Transverse colon (tissue), 4 donors: ENCODE data around the gene PRKG1. TPM values are rescaled to one million over a fixed set of nuclear protein-coding genes. Genes with fewer than 3 reads are reported as not detected.

ENCODE experiments used
- DNase-seq: peaks from one replicate; pipeline ENCODE4 v3.0.0-alpha.2; 2019
- H3K27ac ChIP-seq, 4 donors: fragments of 200-600 bp; sonication (generic); 2 replicates each; pipeline ENCODE4 v1.5.1; 2016 to 2018; ENCODE audit warnings: inconsistent platforms in 4 of 4
- H3K27me3 ChIP-seq: fragments of 200-600 bp; sonication (generic); 2 replicates; pipeline ENCODE4 v1.5.1; 2017; ENCODE audit warnings: inconsistent platforms
- H3K36me3 ChIP-seq, 4 donors: fragments of 200-600 bp; sonication (generic); 2 replicates each; pipeline ENCODE4 v1.5.1; 2017 to 2019; ENCODE audit warnings: inconsistent platforms in 4 of 4
- H3K4me1 ChIP-seq, 4 donors: fragments of 200-600 bp; sonication (generic); 2 replicates each; pipeline ENCODE4 v1.5.1; 2017 to 2020; ENCODE audit warnings: inconsistent platforms in 4 of 4
- H3K4me3 ChIP-seq, 4 donors: fragments of 200-600 bp; sonication (generic); 1 replicate in 1 of 4; 2 replicates in 3 of 4; pipeline versions ENCODE4 v1.5.1 to v1.6.1; 2017 to 2019; ENCODE audit warnings: inconsistent platforms in 4 of 4
- H3K9me3 ChIP-seq, 2 donors: fragments of 200-600 bp; sonication (generic); 2 replicates each; pipeline ENCODE4 v1.5.1; 2017 to 2019; ENCODE audit warnings: inconsistent platforms in 2 of 2
- CTCF ChIP-seq, 5 experiments: fragments of 200-600 bp in 3 of 5; fragments of 450-650 bp in 2 of 5; sonication (generic) in 3 of 5; IDR thresholded peaks; 1 replicate in 2 of 5; 2 replicates in 3 of 5; pipeline ENCODE4 v1.5.1; 2016 to 2017; ENCODE audit warnings: antibody characterized with exemption in 5 of 5, inconsistent platforms in 3 of 5, mild to moderate bottlenecking in 2 of 5, moderate library complexity in 1 of 5
- EP300 ChIP-seq: sonication (generic); formaldehyde crosslinking; IDR thresholded peaks from one replicate; pipeline ENCODE4 v1.6.1; 2017; ENCODE audit warnings: antibody characterized with exemption, low read depth
- POLR2A ChIP-seq: fragments of 450-650 bp; IDR thresholded peaks from one replicate; pipeline ENCODE4 v1.6.1; 2016; ENCODE audit warnings: antibody characterized with exemption, mild to moderate bottlenecking, moderate library complexity
- POLR2AphosphoS5 ChIP-seq, 3 donors: sonication (generic); formaldehyde crosslinking; IDR thresholded peaks; one replicate each; pipeline ENCODE4 v1.6.1; 2016; ENCODE audit warnings: antibody characterized with exemption in 3 of 3
- WGBS, 2 donors: methylation state at CpG; one replicate each; pipeline ENCODE4 v1.1.5; 2018; ENCODE audit warnings: low coverage in 1 of 2; 5-methylcytosine and 5-hydroxymethylcytosine counted together
- in situ Hi-C, 4 donors: fragments of 200-750 bp; cut with MboI; loops; one replicate each; pipeline versions ENCODE4 v1.15.0 to v1.15.1; 2017; ENCODE audit warnings: low sequenced_read_pairs in 3 of 4, low pct_ligation_motif_present in 1 of 4, low pct_unique_long_range_greater_than_20kb in 1 of 4
- intact Hi-C: fragments of 100-400 bp; cut with DNase I; formaldehyde crosslinking; loops from one replicate; pipeline ENCODE4 v1.15.1; 2023; ENCODE audit warnings: low total_unique reads
- total RNA-seq, 4 donors: library from RNA; depleted of rRNA; stranded (reverse); fragments of >200 nt; gene quantifications; one replicate each; pipeline ENCODE4 v1.1.0, GENCODE V29; 2016

Gene PRKG1
- total RNA-seq, 4 donors from 2014 or later: 17.6 to 30.6 (median 26.9) TPM

DNA sequence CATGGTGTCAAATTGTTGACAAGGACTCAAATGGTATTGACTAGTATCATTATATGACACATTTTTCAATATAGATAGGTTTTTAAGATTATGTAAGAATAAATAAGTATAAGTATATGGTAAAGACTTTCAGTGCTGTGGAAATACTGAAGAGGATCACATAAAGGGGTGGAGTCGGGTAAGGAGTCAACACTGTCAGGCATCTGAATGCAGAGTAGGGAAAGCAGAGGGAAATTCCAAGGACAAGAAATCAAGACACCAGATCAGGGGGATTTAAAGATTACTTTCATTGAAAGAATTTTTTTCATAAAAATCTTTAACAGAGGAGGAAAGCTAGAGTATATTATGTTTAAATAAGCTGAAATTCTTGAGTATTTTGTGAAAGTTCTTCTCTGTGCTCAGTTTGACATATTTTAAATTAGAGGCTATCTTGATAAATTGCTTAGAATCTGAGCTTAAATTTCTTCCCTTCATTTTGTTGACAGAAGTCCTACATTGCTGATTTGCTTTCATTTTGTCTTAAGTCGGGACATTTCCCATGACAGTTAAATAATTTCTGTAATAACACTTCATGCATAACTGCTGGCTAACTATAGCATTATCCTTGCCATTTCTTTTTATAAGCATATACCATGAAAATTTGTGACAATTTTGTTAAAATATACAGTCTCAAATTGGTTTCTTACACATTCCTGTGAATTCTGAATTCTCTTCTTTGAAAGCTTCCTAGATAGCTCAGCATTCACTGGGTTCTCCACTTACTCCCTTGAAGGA, 244.3 kb downstream of the PRKG1 start:
- TF ChIP-seq EP300 (no peak), POLR2AphosphoS5 (IDR thresholded peaks at IDR 0.05) (no peak), POLR2A (no peak), CTCF (IDR thresholded peaks at IDR 0.05) (no peak)
- intact Hi-C loops: no loop called here
- peaks cover 0 to 8% (median 2%) of the 10 kb centered on the region in 4 donors for H3K4me1 ChIP-seq
- no peak overlapping the region for H3K4me3 ChIP-seq
- no peaks in the 10 kb centered on the region for H3K27me3 ChIP-seq
- H3K27ac ChIP-seq: no peak overlapping the region
- in situ Hi-C loops: no loop called here
- WGBS, 2 donors: 77 to 87% methylated on average over 2 of the region's 2 CpGs
- DNase-seq: no peak
- H3K9me3 ChIP-seq: no peaks in the 10 kb centered on the region
- no peaks in the 10 kb centered on the region for H3K36me3 ChIP-seq

- Histone ChIP-seq H3K4me3 (no peak overlapping the region), H3K36me3 (no peaks in the 10 kb centered on the region), H3K9me3 (no peaks in the 10 kb centered on the region), H3K27me3 (no peaks in the 10 kb centered on the region), H3K27ac (no peak overlapping the region), H3K4me1 (peaks cover 0 to 3% (median 0%) of the 10 kb centered on the region in 4 donors)
- intact Hi-C loops: no loop called here
- no peak for TF ChIP-seq EP300
- TF ChIP-seq POLR2A: no peak
- no peak for TF ChIP-seq POLR2AphosphoS5 (IDR thresholded peaks at IDR 0.05)
- no peak for TF ChIP-seq CTCF (IDR thresholded peaks at IDR 0.05)
- in situ Hi-C loops: no loop called here
- DNase-seq: no peak
- 67 to 68% methylated on average over 1 of the region's 1 CpG for WGBS, 2 donors
Measured at GRCh38 chr10:51319173-51319435, 244.8 kb downstream of the PRKG1 start.

DNA sequence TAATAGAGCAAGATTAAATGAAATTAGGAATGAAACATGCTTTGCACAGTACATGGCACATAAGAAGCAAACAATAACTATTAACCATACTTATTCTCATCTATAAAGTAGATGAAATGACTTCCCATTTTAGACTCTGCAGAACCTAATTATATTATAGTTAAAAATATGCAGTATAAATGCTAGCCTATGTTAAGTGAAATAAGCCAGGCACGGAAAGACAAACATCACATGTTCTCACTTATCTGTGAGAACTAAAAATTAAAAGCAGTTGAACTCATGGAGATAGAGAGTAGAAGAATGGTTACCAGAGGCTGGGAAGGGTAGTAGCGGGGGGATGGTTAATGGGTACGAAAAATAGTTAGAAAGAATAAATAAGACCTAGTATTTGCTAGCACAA, 247.0 kb downstream of the PRKG1 start:
- no peak for DNase-seq
- 69 to 87% methylated on average over 3 of the region's 3 CpGs for WGBS, 2 donors
- H3K36me3 ChIP-seq: no peaks in the 10 kb centered on the region
- no peak overlapping the region for H3K4me3 ChIP-seq
- in situ Hi-C loops (no loop called here), intact Hi-C loops (no loop called here)
- no peak for TF ChIP-seq POLR2A
- no peak for TF ChIP-seq POLR2AphosphoS5 (IDR thresholded peaks at IDR 0.05)
- no peak for TF ChIP-seq EP300
- no peak for TF ChIP-seq CTCF (IDR thresholded peaks at IDR 0.05)
- no peaks in the 10 kb centered on the region for H3K9me3 ChIP-seq
- no peak overlapping the region for H3K27ac ChIP-seq
- no peaks in the 10 kb centered on the region for H3K4me1 ChIP-seq
- H3K27me3 ChIP-seq: no peaks in the 10 kb centered on the region

DNA sequence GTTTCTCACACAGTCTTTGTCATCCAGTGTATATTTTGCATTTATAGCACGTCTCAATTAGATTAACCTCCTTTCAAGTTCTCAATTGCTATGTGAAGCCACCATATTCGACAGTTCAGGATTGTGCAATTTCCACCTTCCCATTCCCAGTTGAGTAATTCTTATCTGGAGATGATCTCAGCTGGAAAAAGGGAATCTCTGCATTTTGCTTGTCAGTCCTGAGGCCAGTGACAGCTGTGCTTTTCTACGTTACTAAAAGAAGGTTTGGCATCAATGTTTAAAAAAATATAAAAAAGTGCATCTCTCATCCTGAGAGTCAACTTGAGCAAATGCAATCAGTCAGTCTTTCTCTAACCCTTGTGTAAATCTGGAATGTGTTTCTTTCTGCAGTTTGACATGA, 247.7 kb downstream of the PRKG1 start:
- H3K4me1 ChIP-seq: no peaks in the 10 kb centered on the region
- H3K4me3 ChIP-seq: no peak overlapping the region
- H3K36me3 ChIP-seq: no peaks in the 10 kb centered on the region
- TF ChIP-seq POLR2A (no peak), EP300 (no peak), POLR2AphosphoS5 (IDR thresholded peaks at IDR 0.05) (no peak), CTCF (IDR thresholded peaks at IDR 0.05) (no peak)
- no peak for DNase-seq
- H3K9me3 ChIP-seq: no peaks in the 10 kb centered on the region
- intact Hi-C loops (no loop called here), in situ Hi-C loops (no loop called here)
- H3K27ac ChIP-seq: no peak overlapping the region
- no peaks in the 10 kb centered on the region for H3K27me3 ChIP-seq
- WGBS, 2 donors: 59 to 78% methylated on average over 2 to 3 of the region's 3 CpGs
